Hematopoietic multipotent progenitor cell (in vitro differentiated cells): ENCODE results near the gene PDE4C. TPM values are rescaled to one million over a fixed set of nuclear protein-coding genes. Genes with fewer than 3 reads are reported as not detected.
A peak's percentile ranks its signal among the peaks of the same experiment; 100 is the strongest.

ENCODE experiments used
- DNase-seq, 3 donors: peaks; one replicate each; pipeline ENCODE4 v3.0.0-alpha.2; 2011 to 2015; ENCODE audit warnings: low read depth in 2 of 3, low spot score in 2 of 3
- total RNA-seq: library from RNA; depleted of rRNA; stranded (reverse); fragments of >200 nt; gene quantifications from one replicate; pipeline ENCODE4 v1.2.3, GENCODE V29; 2012

The PDE4C gene
- total RNA-seq, 1 donor, result under 0.01 TPM

GRCh38 chr19:18257503-18258470 lies 31.5 kb upstream of the PDE4C start:
- no peak for DNase-seq

- peak in 1 of 3 donors; percentile 70 for DNase-seq
These were observed 28.6 kb upstream of the PDE4C start for GRCh38 chr19:18254546-18255503.

GRCh38 chr19:18253716-18254115 lies 27.5 kb upstream of the PDE4C start:
- peak in 1 of 3 donors; percentile 53 for DNase-seq

DNA sequence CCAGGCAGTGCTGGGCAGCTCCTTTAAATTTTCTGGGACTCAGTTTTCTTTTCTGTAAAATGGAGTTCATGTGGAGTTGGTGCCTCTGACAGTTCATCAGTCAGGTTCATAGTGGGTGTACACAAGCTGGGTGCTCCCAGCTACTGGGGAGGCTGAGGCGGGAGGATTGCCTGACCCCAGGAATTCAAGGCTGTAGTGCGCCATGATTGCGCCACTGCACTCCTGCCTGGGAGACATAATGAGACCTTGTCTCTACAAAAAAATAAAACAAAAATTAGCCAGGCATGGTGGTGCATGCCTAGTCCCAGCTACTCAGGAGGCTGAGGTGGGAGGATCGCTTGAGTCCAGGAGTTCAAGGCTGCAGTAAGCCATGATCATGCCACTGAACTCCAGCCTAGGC lies 26.9 kb upstream of the PDE4C start:
- DNase-seq, result no peak

- no peak for DNase-seq
These were observed 26.1 kb upstream of the PDE4C start for GRCh38 chr19:18252370-18252717.

- peak; percentile 64 to 82 (median 79) for DNase-seq
These were observed 25.5 kb upstream of the PDE4C start for GRCh38 chr19:18251587-18252369.

- DNase-seq, result no peak
These were observed 23.6 kb upstream of the PDE4C start for GRCh38 chr19:18249834-18250233.

GRCh38 chr19:18245297-18245696 lies 19.1 kb upstream of the PDE4C start:
- no peak for DNase-seq

DNA sequence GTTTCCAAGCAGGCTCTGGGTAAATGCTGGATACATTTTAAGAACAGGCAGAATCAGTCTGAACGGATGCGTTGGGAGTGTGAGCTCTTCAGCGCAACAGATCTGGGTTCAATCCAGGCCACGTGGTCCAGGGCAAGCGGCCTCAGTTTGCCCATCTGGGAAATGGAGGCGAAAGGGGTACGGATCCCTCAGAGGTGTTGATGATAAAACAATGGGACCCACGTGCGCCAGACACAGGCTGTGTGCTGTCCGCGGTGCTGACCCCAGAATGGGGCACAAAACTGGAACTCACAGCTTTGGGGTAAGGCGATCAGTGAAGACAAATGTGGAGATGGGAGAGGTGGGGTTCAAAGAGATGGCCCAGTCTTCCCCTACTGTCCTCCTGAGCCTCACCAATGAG lies 13.1 kb upstream of the PDE4C start:
- DNase-seq, result peak in 1 of 3 donors; percentile 21

- no peak for DNase-seq
These were observed 8.0 kb upstream of the PDE4C start for GRCh38 chr19:18234194-18234593.

DNA sequence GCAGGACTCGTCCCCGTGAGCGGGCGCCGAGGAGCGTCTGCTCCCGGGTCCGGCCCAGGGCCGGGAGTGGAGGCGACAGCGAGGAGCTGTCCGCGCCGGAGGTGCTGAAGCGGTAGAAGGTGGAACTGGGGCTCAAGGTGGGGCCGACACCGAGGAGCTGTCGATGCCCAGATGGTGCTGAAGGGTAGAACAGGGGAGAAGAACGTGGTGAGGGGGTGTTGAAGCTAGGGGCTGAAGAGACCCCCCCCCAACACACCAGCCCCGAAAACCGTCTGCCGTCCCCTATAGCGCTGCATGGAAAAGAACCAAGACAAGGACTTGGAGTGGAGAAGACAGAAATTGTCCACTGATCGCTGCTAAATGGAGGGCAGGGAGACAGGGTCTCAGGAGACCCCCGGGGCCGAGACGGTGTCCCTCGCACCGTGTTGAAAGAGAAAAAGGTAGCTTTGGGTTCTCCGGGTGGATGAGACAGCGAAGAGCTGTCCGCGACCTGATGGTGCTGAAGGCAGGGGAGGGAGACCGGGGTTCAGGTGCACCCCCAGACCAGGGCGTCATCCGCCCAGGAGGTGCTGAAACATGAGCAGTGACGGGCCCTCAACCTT lies 7.1 kb upstream of the PDE4C start:
- DNase-seq, result peak in 2 of 3 donors; percentile 73 to 75

DNA sequence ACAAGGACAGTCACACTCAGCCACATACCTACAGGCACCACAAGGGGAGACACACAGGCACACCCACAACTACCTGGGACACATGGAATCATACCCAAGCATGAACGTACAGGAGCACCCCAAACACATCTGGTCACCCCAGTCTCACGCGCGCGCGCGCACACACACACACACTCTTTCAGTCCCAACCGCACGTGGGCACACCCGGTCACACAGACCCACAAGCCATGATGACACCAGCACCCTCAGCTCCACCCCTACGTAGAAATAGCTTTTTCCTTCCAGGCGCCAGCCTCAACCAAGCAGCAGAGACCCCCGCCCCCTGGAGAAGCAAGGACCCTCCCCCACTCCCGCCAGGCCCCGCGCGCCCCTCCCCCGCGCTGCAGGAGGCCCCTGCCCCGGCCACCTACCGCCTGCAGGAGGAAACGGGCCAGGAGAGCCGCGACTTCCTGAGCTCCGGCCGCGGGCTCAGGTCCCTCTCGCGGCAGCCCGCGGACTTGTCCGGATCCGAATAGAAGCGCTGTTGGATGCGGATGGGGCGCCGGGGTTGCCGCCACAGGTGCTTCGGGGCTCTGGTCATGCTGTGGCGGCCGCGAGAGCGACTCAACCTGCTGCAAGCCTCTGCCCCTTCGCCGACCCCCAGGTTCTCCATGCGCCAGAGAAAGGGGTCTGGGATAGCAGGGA lies 6.4 kb upstream of the PDE4C start:
- DNase-seq, result no peak

- no peak for DNase-seq
These were observed 5.5 kb upstream of the PDE4C start for GRCh38 chr19:18231775-18232174.

DNA sequence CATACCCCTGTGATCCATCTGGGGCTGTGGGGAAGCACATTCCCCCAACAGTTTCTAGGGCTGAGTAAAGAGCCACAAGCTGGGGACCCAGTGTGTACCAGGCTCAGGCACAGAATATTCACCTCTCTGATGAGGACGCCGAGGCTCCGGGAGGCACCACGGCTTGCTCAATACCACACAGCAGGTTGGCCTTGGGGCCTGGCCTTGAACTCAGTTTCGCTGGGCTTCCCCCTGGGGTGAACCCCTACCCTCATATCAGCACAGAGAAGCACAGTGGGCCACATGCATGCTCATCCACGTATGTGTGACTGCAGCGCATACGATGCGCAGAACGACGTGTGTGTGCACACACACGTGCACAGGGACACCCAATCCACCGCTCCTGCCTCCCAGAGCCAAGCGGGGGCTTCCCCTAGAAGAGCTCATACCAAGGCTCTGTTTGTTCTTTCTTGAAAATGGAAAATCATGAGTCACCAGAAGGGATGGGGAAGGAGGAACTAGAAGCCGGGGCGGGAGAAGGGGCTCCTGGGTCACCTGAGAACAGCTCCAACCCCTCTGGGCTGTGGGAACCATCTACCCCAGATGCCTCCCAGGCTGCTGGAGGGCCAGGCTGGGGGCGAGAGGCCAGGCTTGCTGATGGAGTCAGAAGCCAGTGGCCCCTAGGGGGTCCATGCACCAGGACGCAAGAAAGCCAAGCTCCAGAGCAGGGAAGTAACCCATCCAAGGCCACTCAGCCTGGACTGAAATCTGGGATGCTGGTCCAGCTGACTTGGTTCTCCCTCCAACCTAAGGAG lies 4.9 kb upstream of the PDE4C start:
- peak in 1 of 3 donors; percentile 40 for DNase-seq

DNA sequence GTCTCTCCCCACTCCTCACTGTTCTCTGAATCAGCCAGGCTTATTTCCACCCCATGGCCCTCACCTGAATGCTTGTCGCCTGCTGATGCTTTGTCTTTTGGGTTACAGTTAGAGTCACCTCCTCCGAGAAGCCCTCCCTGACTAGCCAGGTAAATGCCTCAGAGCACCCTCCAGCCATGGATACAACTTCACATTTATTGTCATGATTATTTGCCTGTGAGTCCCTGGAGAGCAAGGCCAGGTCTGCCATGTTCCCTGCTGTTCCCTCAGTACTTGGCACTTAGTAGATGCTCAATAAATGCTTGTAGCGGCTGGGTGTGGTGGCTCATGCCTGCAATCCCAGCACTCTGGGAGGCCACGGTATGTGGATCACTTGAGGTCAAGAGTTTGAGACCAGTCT lies 3.7 kb upstream of the PDE4C start:
- DNase-seq, result no peak

DNA sequence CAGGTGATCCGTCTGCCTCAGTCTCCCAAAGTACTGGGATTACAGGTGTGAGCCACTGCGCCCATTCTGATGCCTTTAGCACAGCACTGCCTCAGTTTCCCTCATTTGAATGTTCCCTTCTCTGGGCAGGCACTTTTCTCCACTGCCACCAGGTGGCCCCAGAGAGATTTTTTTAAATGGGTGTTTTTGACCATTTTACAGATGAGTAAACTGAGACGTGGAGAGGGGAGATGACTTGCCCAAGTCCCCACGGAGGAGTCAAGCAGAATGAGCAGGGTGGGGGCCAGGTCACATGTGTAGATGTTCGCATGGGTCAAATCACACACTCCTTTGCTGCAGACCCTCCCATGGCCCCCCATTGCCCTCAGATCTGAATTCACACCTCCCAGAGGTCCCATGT lies 3.2 kb upstream of the PDE4C start:
- DNase-seq, result no peak

DNA sequence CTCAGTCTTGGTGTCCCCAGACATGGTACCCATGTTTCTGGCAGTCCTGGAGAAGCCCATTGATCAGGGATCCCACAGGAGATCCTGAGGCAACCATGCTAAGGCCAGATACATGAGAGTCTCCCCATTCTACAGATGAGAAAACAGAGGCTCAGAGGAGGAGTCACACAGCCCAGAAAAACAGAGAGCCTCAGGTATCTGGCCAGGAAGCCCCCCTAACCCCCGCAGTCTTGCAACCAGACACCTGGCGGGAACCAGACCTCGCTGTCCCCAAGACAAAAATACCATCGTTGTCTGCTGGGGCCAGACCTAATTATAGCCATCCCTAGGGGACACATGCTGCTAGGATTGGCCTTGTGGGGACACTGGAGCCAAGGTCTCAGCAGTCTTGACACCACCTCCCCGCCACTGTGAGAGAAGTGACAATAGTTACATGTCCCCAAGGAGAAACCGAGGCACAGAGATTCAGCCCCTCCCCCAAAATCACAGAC lies 1.6 kb upstream of the PDE4C start:
- DNase-seq, result no peak

DNA sequence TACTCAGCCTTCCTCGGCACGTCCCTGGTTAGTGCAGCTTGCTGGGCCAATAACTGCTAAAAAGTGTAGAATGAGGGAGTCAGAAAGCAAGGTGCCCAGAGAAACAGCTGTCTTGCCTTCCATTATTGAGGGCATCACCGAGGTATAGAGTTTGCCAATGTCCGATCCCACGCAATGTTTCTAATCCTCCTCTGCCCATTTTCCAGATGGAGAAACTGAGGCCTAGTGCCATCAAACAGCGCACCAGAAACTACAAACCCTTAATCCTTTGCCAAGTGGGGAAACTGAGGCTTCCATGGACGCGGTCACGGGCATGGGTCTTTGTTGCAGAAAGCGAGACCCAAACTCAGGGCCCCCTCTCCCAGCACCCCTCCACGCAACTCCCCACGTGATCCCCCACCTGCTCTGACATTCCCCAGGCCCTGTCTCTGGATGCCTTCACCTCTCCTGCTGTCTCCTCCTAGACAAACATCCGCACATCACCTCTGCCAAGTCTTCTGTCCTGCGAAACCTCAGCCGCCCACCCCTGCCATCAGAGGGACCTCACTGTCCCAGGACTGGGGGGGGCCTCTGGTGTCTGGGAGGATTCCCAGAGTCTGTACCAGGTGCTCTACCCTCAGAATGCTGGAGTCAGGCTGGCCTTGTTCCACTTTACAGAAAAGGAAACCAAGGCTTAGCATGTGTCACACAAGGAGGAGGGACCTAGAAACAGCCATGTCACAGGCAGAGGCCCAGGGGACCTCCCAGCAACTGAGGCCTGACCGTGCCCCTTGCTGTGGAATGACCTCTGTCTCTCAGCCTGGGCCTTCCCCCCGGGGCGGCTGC lies 930 bp upstream of the PDE4C start:
- no peak for DNase-seq
